Renal pelvis (tissue), 4 donors: ENCODE results near the gene TPI1. TPM values are rescaled to one million over a fixed set of nuclear protein-coding genes. Genes with fewer than 3 reads are reported as not detected.

Source experiments
- DNase-seq: peaks from one replicate; pipeline ENCODE4 v3.0.0-alpha.2; 2013
- polyA plus RNA-seq, 3 donors: library from polyadenylated mRNA; unstranded; fragments of 120-200 nt; gene quantifications; one replicate each; pipeline ENCODE4 v1.2.1, GENCODE V29; 2013; ENCODE audit not compliant: insufficient read length in 3 of 3

The TPI1 gene
- polyA plus RNA-seq, 3 donors: 560 to 690 (median 592) TPM

- DNase-seq: no peak
Measured at GRCh38 chr12:6914947-6915788, 47.8 kb downstream of the TPI1 start.

DNA sequence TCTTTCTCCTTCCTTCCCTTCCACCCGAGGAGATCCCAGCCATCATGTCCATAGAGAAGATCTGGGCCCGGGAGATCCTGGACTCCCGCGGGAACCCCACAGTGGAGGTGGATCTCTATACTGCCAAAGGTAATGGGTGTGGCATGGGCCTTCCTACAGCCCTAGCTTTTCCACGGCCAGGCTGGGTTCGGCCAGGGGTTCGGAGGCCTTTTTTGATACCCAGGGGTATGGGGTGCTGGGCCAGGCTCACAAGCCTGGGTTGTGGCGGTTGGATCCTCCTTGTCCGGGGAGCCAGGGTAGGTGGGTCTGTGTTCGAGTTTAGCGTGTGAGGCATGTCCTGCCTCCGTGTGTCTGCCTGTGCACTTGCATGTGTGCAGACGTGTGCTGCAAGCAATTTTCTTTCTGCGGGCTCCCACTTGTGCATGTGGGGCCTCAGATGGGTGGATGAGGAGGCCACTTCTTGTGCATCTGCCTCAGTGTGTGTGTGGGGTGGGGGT lies 48.5 kb downstream of the TPI1 start:
- no peak for DNase-seq

GRCh38 chr12:6916426-6917200 lies 49.3 kb downstream of the TPI1 start:
- no peak for DNase-seq

GRCh38 chr12:6917491-6918231 lies 50.3 kb downstream of the TPI1 start:
- no peak for DNase-seq

DNA sequence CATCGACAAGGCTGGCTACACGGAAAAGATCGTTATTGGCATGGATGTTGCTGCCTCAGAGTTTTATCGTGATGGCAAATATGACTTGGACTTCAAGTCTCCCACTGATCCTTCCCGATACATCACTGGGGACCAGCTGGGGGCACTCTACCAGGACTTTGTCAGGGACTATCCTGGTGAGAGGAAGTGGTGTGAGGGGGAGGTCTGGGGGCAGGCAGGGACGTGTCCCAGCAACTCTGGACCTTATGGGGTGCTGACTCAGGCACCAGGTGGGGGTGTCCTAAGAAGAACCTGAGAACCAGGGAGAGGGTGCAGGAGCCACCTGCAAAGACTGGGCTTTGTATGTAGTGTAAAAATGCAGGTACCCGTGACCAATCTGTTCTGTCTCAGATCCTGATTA lies 52.3 kb downstream of the TPI1 start:
- DNase-seq: no peak

Other genes with a start within 250 kb of the TPI1 start
- gene LPAR5, start 231.6 kb upstream of the TPI1 start, polyA plus RNA-seq: 1 to 10 TPM; 1.1 to 1.5 (median 1.4) TPM
- 1 to 10 TPM; 4.6 to 8.0 (median 7.7) TPM for gene ACRBP, start 220.1 kb upstream of the TPI1 start, polyA plus RNA-seq
- gene ING4, start 204.4 kb upstream of the TPI1 start, polyA plus RNA-seq: 100 to 1,000 TPM; 112 to 119 (median 119) TPM
- 100 to 1,000 TPM in 2 of 3 donors, 10 to 100 TPM in 1; 82.7 to 105 (median 102) TPM for gene ZNF384, start 178.2 kb upstream of the TPI1 start, polyA plus RNA-seq
- 10 to 100 TPM; 12.8 to 15.3 (median 14.3) TPM for gene PIANP, start 166.7 kb upstream of the TPI1 start, polyA plus RNA-seq
- 10 to 100 TPM; 68.4 to 70.3 (median 69.4) TPM for gene COPS7A, start 143.5 kb upstream of the TPI1 start, polyA plus RNA-seq
- 100 to 1,000 TPM; 213 to 247 (median 244) TPM for gene MLF2, start 114.4 kb upstream of the TPI1 start, polyA plus RNA-seq
- gene PTMS, start 101.2 kb upstream of the TPI1 start, polyA plus RNA-seq: 100 to 1,000 TPM; 589 to 718 (median 618) TPM
- 1 to 10 TPM; 1.1 to 2.0 (median 1.4) TPM for gene LAG3, start 95.0 kb upstream of the TPI1 start, polyA plus RNA-seq
- gene CD4, start 78.0 kb upstream of the TPI1 start, polyA plus RNA-seq: 10 to 100 TPM; 31.0 to 33.1 (median 32.1) TPM
- gene GPR162, start 45.7 kb upstream of the TPI1 start, polyA plus RNA-seq: 10 to 100 TPM; 33.9 to 36.0 (median 35.9) TPM
- 10 to 100 TPM; 35.2 to 48.0 (median 38.3) TPM for gene P3H3, start 39.1 kb upstream of the TPI1 start, polyA plus RNA-seq
- 10 to 100 TPM in 1 of 3 donors, 1 to 10 TPM in 2; 7.0 to 13.0 (median 9.9) TPM for gene GNB3, start 26.6 kb upstream of the TPI1 start, polyA plus RNA-seq
- 10 to 100 TPM; 27.2 to 37.0 (median 29.7) TPM for gene CDCA3, start 16.2 kb upstream of the TPI1 start, polyA plus RNA-seq
- gene USP5, start 15.4 kb upstream of the TPI1 start, polyA plus RNA-seq: 10 to 100 TPM; 60.3 to 70.2 (median 69.8) TPM
- gene SPSB2, start 5.8 kb downstream of the TPI1 start, polyA plus RNA-seq: 10 to 100 TPM; 14.8 to 16.8 (median 16.8) TPM
- 10 to 100 TPM; 20.5 to 21.0 (median 20.9) TPM for gene LRRC23, start 37.3 kb downstream of the TPI1 start, polyA plus RNA-seq
- gene ENO2, start 47.0 kb downstream of the TPI1 start, polyA plus RNA-seq: 10 to 100 TPM; 12.6 to 17.2 (median 14.1) TPM
- gene ATN1, start 60.4 kb downstream of the TPI1 start, polyA plus RNA-seq: 100 to 1,000 TPM; 116 to 147 (median 131) TPM
- 1 to 10 TPM in 1 of 3 donors, not detected in 2; 5.8 TPM for gene RNU7-1, start 76.3 kb downstream of the TPI1 start, polyA plus RNA-seq
- 100 to 1,000 TPM; 135 to 204 (median 158) TPM for gene C12orf57, start 76.5 kb downstream of the TPI1 start, polyA plus RNA-seq
- gene PTPN6, start 83.8 kb downstream of the TPI1 start, polyA plus RNA-seq: 10 to 100 TPM; 21.1 to 25.2 (median 25.1) TPM
- gene PHB2, start 103.1 kb downstream of the TPI1 start, polyA plus RNA-seq: 100 to 1,000 TPM; 256 to 302 (median 298) TPM
- 10 to 100 TPM; 41.0 to 53.3 (median 50.5) TPM for gene EMG1, start 103.4 kb downstream of the TPI1 start, polyA plus RNA-seq
- 10 to 100 TPM; 56.5 to 69.0 (median 66.6) TPM for gene LPCAT3, start 150.9 kb downstream of the TPI1 start, polyA plus RNA-seq
- 10 to 100 TPM; 43.0 to 49.6 (median 47.4) TPM for gene C1S, start 193.2 kb downstream of the TPI1 start, polyA plus RNA-seq
- gene C1R, start 224.9 kb downstream of the TPI1 start, polyA plus RNA-seq: 10 to 100 TPM; 34.8 to 47.5 (median 37.3) TPM
- gene C1RL, start 241.7 kb downstream of the TPI1 start, polyA plus RNA-seq: 10 to 100 TPM; 28.4 to 46.9 (median 46.4) TPM